GM23248 (cell line): ENCODE data around the gene ZNF625. TPM values are rescaled to one million over a fixed set of nuclear protein-coding genes. Genes with fewer than 3 reads are reported as not detected.

Experiments
- DNase-seq: peaks from one replicate; pipeline ENCODE4 v3.0.0-alpha.2; 2015
- H2AFZ ChIP-seq: fragments of 200-600 bp; sonication (generic); 2 replicates; pipeline ENCODE4 v1.6.1; 2016; ENCODE audit warnings: antibody characterized with exemption
- H3F3A ChIP-seq: fragments of 200-600 bp; sonication (generic); 2 replicates; pipeline ENCODE4 v1.6.1; 2016; ENCODE audit warnings: mild to moderate bottlenecking, antibody characterized with exemption, mixed run types; ENCODE audit not compliant: insufficient read depth
- H3K27ac ChIP-seq: fragments of 200-600 bp; sonication (generic); 2 replicates; pipeline ENCODE4 v1.5.1; 2016; ENCODE audit warnings: mild to moderate bottlenecking
- H3K27me3 ChIP-seq: fragments of 200-600 bp; sonication (generic); replicated peaks from 2 replicates; pipeline ENCODE4 v1.6.1; 2016; ENCODE audit warnings: mild to moderate bottlenecking; ENCODE audit not compliant: insufficient read depth
- H3K36me3 ChIP-seq: fragments of 200-600 bp; sonication (generic); 2 replicates; pipeline ENCODE4 v1.6.1; 2016; ENCODE audit warnings: low read depth, mild to moderate bottlenecking
- H3K4me1 ChIP-seq: fragments of 200-600 bp; sonication (generic); 2 replicates; pipeline ENCODE4 v1.6.1; 2016; ENCODE audit warnings: mild to moderate bottlenecking; ENCODE audit not compliant: insufficient read depth
- H3K4me2 ChIP-seq: fragments of 200-600 bp; sonication (generic); one replicate; pipeline ENCODE4 v1.6.1; 2016; ENCODE audit warnings: mild to moderate bottlenecking; ENCODE audit not compliant: unreplicated experiment
- H3K4me3 ChIP-seq: fragments of 200-600 bp; sonication (generic); 2 replicates; pipeline ENCODE4 v1.5.1; 2016; ENCODE audit warnings: mild to moderate bottlenecking
- H3K79me2 ChIP-seq: fragments of 200-600 bp; sonication (generic); 2 replicates; pipeline ENCODE4 v1.6.1; 2016; ENCODE audit warnings: mild to moderate bottlenecking; ENCODE audit not compliant: insufficient read depth
- H3K9ac ChIP-seq: fragments of 200-600 bp; sonication (generic); 2 replicates; pipeline ENCODE4 v1.6.1; 2016; ENCODE audit warnings: mild to moderate bottlenecking
- H3K9me2 ChIP-seq: fragments of 200-600 bp; sonication (generic); 2 replicates; pipeline ENCODE4 v1.6.1; 2016; ENCODE audit warnings: mixed run types, mild to moderate bottlenecking, moderate library complexity; ENCODE audit not compliant: insufficient read depth
- H3K9me3 ChIP-seq: fragments of 200-600 bp; sonication (generic); one replicate; pipeline ENCODE4 v1.6.1; 2017; ENCODE audit warnings: low read depth
- H4K20me1 ChIP-seq: fragments of 200-600 bp; sonication (generic); 2 replicates; pipeline ENCODE4 v1.6.0; 2016; ENCODE audit not compliant: insufficient read depth
- EZH2 ChIP-seq: fragments of 200-600 bp; sonication (generic); IDR thresholded peaks from 2 replicates; pipeline ENCODE4 v1.6.1; 2018; ENCODE audit warnings: antibody characterized with exemption, mild to moderate bottlenecking; ENCODE audit not compliant: insufficient read depth, poor library complexity, severe bottlenecking
- EZH2phosphoT487 ChIP-seq: fragments of 200-600 bp; sonication (generic); IDR thresholded peaks from 2 replicates; pipeline ENCODE4 v1.6.1; 2018; ENCODE audit warnings: antibody characterized with exemption, moderate library complexity, mild to moderate bottlenecking, low read depth; ENCODE audit not compliant: insufficient read depth
- WGBS, 2 experiments: methylation state at CpG; one replicate each; pipeline ENCODE4 v1.1.6; 2015 to 2017; ENCODE audit warnings: low lambda C conversion rate in 2 of 2, low coverage in 1 of 2; ENCODE audit errors: missing lambda C conversion rate in 2 of 2; 5-methylcytosine and 5-hydroxymethylcytosine counted together
- in situ Hi-C: fragments of 300-500 bp; cut with MboI; formaldehyde crosslinking; loops from 2 replicates; pipeline ENCODE4 v1.15.0; 2020
- polyA plus RNA-seq: library from polyadenylated mRNA; unstranded; fragments of >200 nt; fragmentation: Nextera tagmentation; extraction: Ambion mirVana; gene quantifications from 2 replicates; pipeline ENCODE4 v1.2.1, GENCODE V29; 2016
- total RNA-seq: library from RNA; depleted of rRNA; stranded (reverse); fragments of >200 nt; shearing (Covaris generic); gene quantifications from 2 replicates; pipeline ENCODE4 v1.2.3, GENCODE V29; 2014

The ZNF625 gene
- total and polyA plus RNA-seq, 2 experiments from 2014 or later: 1.5 to 7.2 TPM

DNA sequence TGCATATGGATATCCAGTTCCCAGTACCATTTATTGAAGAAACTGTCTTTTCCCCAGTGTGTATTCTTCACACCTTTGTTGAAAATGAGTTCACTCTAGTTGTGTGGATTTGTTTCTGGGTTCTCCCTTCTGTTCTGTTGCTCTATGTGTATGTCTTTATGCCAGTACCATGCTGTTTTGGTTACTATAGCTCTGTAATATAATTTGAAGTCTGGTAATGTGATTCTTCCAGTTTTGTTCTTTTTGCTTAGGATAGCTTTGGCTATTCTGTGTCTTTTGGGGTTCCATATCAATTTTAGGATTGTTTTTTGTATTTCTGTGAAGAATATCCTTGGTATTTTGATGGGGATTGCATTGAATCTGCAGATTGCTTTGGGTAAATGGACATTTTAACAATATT, 41.6 kb upstream of the ZNF625 start:
- H2AFZ ChIP-seq: no peak overlapping the region
- no peaks in the 10 kb centered on the region for H3K9me2 ChIP-seq
- no peak overlapping the region for H3K4me3 ChIP-seq
- H3F3A ChIP-seq: no peaks in the 10 kb centered on the region
- no peaks in the 10 kb centered on the region for H3K4me1 ChIP-seq
- DNase-seq: no peak
- in situ Hi-C loops: no loop called here
- H3K4me2 ChIP-seq: no peak overlapping the region
- H3K79me2 ChIP-seq: no peaks in the 10 kb centered on the region
- H4K20me1 ChIP-seq: no peaks in the 10 kb centered on the region
- peaks cover 9% of the 10 kb centered on the region; the same call in 1 of the 2 replicates for H3K36me3 ChIP-seq
- H3K27ac ChIP-seq: no peak overlapping the region
- TF ChIP-seq EZH2phosphoT487: no peak
- TF ChIP-seq EZH2: no peak
- H3K9ac ChIP-seq: no peak overlapping the region
- no peaks in the 10 kb centered on the region for H3K27me3 ChIP-seq
- H3K9me3 ChIP-seq: peaks cover 7% of the 10 kb centered on the region

DNA sequence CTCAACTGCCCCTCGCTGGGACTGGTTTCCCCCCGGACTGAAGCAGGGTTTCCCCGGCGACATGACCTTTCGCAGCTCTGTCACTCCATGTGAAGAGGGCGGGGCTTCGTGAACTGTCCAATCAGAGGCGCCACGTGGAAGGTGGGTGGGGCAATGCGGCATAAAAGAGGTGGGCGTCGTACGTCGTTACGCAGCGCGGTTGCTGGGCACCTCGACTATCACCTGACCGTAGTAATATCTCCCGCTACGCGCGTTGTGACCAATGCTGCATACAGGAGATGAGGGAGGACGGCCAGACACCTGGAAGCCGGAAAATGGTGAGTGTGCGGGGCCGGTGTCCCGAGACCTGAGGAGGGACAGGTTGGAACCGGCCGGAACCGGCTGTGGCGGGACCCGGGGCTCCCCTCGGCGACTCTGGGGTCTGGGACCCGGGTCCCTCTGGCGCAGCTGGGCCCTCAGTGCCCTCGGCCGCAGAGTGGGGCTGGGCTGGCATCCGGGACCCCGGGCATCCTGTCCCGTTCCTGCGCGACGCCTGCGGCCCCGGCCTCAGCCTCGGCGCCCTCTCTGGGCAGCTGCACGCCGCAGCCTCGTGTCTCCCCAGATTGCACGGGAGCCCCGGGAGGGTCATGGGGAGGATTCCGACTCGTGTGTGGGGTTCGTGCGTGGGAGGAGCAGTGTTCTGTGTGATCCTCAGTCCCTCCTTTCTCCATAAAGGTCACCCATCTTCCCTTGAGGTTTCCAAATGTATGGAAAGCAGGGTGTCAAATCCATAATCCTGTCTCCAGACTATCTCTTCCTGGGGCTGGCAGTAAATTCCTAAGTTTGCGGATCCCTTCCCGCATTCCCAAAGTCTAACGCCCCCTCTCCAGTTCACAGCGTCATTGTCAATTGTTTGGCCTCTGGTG, 38.5 kb upstream of the ZNF625 start:
- Histone ChIP-seq H3K79me2 (no peaks in the 10 kb centered on the region), H3K27ac (no peak overlapping the region), H3K27me3 (no peaks in the 10 kb centered on the region), H3K4me2 (no peak overlapping the region), H4K20me1 (no peaks in the 10 kb centered on the region), H3K4me3 (peak overlapping the region; percentile 51), H3K9ac (peak overlapping the region; percentile 48), H3F3A (no peaks in the 10 kb centered on the region), H2AFZ (peak overlapping the region; percentile 56), H3K9me2 (no peaks in the 10 kb centered on the region), H3K36me3 (peaks cover 32% of the 10 kb centered on the region), H3K9me3 (peaks cover 13% of the 10 kb centered on the region), H3K4me1 (no peaks in the 10 kb centered on the region)
- TF ChIP-seq EZH2: no peak
- no peak for TF ChIP-seq EZH2phosphoT487
- WGBS, 2 experiments: 5 to 7% methylated on average over 53 to 54 of the region's 62 CpGs
- in situ Hi-C loops: no loop called here
- DNase-seq: peak; percentile 72

DNA sequence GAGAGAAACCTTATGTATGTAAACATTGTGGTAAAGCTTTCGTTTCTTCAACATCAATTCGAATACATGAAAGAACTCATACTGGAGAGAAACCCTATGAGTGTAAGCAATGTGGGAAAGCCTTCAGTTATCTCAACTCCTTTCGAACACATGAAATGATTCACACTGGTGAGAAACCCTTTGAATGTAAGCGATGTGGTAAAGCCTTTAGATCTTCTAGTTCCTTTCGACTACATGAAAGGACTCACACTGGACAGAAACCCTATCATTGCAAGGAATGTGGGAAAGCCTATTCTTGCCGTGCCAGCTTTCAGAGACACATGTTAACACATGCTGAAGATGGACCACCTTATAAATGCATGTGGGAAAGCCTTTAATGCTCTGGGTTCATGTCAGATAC, 31.1 kb upstream of the ZNF625 start:
- Histone ChIP-seq H3K9ac (no peak overlapping the region), H3K9me3 (peaks cover 14% of the 10 kb centered on the region), H3K36me3 (peaks cover 85% of the 10 kb centered on the region), H3K27ac (no peak overlapping the region), H3K79me2 (peaks cover 29% of the 10 kb centered on the region), H3K27me3 (no peaks in the 10 kb centered on the region), H3K4me3 (no peak overlapping the region), H3K9me2 (no peaks in the 10 kb centered on the region), H3K4me2 (no peak overlapping the region), H2AFZ (no peak overlapping the region), H3F3A (0 out of 2 replicates have a peak, but pooled peaks cover 9% of the 10 kb centered on the region), H3K4me1 (no peaks in the 10 kb centered on the region), H4K20me1 (no peaks in the 10 kb centered on the region)
- TF ChIP-seq EZH2 (no peak), EZH2phosphoT487 (no peak)
- 96 to 98% methylated on average over 6 of the region's 6 CpGs for WGBS, 2 experiments
- DNase-seq: peak; percentile 21
- in situ Hi-C loops: no loop called here

DNA sequence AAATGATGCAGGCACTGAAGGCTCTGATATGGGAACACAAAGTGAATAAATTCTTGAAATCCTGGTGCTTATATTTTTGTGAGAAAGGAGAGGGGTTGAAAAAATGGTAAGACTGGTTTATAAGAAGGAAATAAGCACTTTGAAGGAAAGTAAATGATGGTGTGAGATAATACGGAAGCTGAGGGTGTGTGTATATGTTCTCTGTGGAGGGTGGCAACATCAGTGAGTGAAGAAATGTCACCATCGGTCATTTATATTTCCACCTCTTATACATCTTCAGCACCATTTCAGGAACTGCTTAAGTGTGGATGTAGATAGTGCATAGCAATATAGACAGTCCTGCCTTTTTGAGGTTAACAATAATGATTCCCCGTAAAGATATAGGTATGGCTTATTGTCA, 23.8 kb upstream of the ZNF625 start:
- in situ Hi-C loops: no loop called here
- Histone ChIP-seq H3K9ac (no peak overlapping the region), H3K4me3 (no peak overlapping the region), H2AFZ (no peak overlapping the region), H3K9me2 (no peaks in the 10 kb centered on the region), H3K9me3 (no peaks in the 10 kb centered on the region), H3K79me2 (peaks cover 100% of the 10 kb centered on the region), H3K36me3 (peaks cover 25% of the 10 kb centered on the region), H3F3A (no peaks in the 10 kb centered on the region), H3K4me2 (no peak overlapping the region), H3K27me3 (no peaks in the 10 kb centered on the region), H3K27ac (no peak overlapping the region), H4K20me1 (no peaks in the 10 kb centered on the region), H3K4me1 (no peaks in the 10 kb centered on the region)
- 93 to 97% methylated on average over 3 of the region's 3 CpGs for WGBS, 2 experiments
- TF ChIP-seq EZH2 (no peak), EZH2phosphoT487 (no peak)
- no peak for DNase-seq
